Measurements from ENCODE around the gene TREML2. TPM values are rescaled to one million over a fixed set of nuclear protein-coding genes. Genes with fewer than 3 reads are reported as not detected.

Gene TREML2
- total RNA-seq, 1 donor from 2014 or later: not detected

GRCh38 chr6:41184761-41185160 is 16.2 kb downstream of the TREML2 start:
- no peak for DNase-seq
- Mint-ChIP-seq H3K9me3 (ENCODE audit: unreplicated experiment) (peaks cover 3% of the 10 kb centered on the region), H3K4me1 (ENCODE audit: low read depth, unreplicated experiment) (no peaks in the 10 kb centered on the region), H3K4me3 (ENCODE audit: unreplicated experiment) (no peak overlapping the region), H3K27ac (ENCODE audit: unreplicated experiment) (no peak overlapping the region), H3K36me3 (ENCODE audit: unreplicated experiment) (peaks cover 5% of the 10 kb centered on the region), H3K27me3 (ENCODE audit: unreplicated experiment) (peaks cover 7% of the 10 kb centered on the region)
- TF ChIP-seq CTCF (IDR thresholded peaks at IDR 0.05; ENCODE audit: partially characterized antibody, unreplicated experiment): no peak

DNA sequence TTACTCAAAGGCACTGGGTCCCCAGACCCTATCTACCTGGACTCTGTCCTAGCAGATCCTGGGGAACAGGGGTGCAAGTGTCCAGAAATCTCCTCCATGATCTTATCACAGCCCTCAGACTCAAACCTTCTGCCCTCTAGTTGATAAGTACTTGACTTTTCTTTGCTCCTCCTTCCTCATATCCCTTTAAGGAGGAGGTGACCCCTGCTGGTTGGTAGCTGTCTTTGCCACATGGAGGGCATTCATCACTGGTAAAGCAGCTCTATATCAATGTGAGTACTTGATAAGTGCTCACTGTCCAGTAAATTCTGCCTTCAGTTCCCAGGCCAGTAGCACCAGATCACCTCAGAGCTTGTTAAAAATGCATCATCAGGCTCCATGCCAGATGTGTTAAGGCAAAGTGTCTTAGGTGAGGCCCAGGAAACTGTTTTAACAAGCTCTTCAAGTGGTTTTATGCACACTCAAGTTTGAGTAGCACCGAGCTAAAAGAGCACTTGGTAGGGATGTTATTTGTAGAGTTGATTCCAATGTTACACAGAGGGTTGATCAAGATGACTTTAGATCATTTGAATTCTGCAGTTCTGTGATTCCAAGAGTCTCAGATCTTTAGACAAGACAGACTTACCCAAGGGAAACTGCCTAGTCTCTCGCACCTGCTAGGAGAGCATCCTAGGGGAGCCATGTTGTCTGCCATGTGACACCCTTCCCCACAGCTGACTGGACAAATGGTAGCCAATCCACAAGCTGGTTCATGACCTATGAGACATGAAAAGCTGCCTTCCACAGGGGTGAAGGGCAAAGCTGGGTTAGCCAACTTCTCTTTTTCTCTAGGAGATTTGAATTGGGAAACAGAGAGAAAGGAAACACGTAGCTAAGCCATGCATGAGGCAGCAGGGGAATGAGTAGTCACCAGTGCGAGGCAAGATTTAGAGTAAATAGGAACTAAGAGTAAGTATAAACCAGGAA is 18.6 kb downstream of the TREML2 start:
- Mint-ChIP-seq H3K27me3 (ENCODE audit: unreplicated experiment) (peaks cover 5% of the 10 kb centered on the region), H3K36me3 (ENCODE audit: unreplicated experiment) (no peaks in the 10 kb centered on the region), H3K9me3 (ENCODE audit: unreplicated experiment) (peaks cover 3% of the 10 kb centered on the region), H3K27ac (ENCODE audit: unreplicated experiment) (no peak overlapping the region), H3K4me1 (ENCODE audit: low read depth, unreplicated experiment) (no peaks in the 10 kb centered on the region), H3K4me3 (ENCODE audit: unreplicated experiment) (no peak overlapping the region)
- peak; percentile 41 for DNase-seq
- peak; percentile 57 for TF ChIP-seq CTCF (IDR thresholded peaks at IDR 0.05; ENCODE audit: partially characterized antibody, unreplicated experiment)

GRCh38 chr6:41181566-41181965 is 19.4 kb downstream of the TREML2 start:
- DNase-seq: no peak
- Mint-ChIP-seq H3K9me3 (ENCODE audit: unreplicated experiment) (peaks cover 1% of the 10 kb centered on the region), H3K4me3 (ENCODE audit: unreplicated experiment) (no peak overlapping the region)

DNA sequence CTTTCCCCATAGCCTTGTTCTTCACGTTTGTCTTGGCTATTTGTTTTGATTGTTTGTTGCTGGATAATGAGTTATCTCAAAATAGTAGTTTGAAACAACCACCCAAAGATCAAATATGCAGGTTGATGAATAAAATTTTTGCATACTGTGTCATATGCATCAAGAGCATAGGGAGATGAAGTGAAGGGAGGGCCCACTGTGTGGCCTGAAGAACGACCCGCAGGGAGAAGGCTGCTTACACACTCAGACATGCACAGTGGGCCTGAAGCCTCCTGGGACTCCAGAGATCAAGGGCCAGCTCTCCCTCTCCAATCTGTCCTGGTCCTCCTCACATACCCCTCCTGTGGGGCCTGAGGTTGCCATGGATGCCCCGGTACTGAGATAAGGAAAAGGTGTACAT is 21.8 kb downstream of the TREML2 start:
- Mint-ChIP-seq H3K4me1 (ENCODE audit: low read depth, unreplicated experiment) (no peaks in the 10 kb centered on the region), H3K4me3 (ENCODE audit: unreplicated experiment) (no peak overlapping the region), H3K27me3 (ENCODE audit: unreplicated experiment) (peaks cover 5% of the 10 kb centered on the region), H3K27ac (ENCODE audit: unreplicated experiment) (no peak overlapping the region), H3K9me3 (ENCODE audit: unreplicated experiment) (peaks cover 1% of the 10 kb centered on the region), H3K36me3 (ENCODE audit: unreplicated experiment) (no peaks in the 10 kb centered on the region)
- TF ChIP-seq CTCF (IDR thresholded peaks at IDR 0.05; ENCODE audit: partially characterized antibody, unreplicated experiment): no peak
- DNase-seq: no peak

More at GRCh38 chr6:41181566-41181965, 19.4 kb downstream of the TREML2 start:
- no peak overlapping the region for H3K27ac Mint-ChIP-seq (ENCODE audit: unreplicated experiment)
- H3K4me1 Mint-ChIP-seq (ENCODE audit: low read depth, unreplicated experiment): no peaks in the 10 kb centered on the region
- no peaks in the 10 kb centered on the region for H3K36me3 Mint-ChIP-seq (ENCODE audit: unreplicated experiment)
- no peak for TF ChIP-seq CTCF (IDR thresholded peaks at IDR 0.05; ENCODE audit: partially characterized antibody, unreplicated experiment)
- peaks cover 5% of the 10 kb centered on the region for H3K27me3 Mint-ChIP-seq (ENCODE audit: unreplicated experiment)

DNA sequence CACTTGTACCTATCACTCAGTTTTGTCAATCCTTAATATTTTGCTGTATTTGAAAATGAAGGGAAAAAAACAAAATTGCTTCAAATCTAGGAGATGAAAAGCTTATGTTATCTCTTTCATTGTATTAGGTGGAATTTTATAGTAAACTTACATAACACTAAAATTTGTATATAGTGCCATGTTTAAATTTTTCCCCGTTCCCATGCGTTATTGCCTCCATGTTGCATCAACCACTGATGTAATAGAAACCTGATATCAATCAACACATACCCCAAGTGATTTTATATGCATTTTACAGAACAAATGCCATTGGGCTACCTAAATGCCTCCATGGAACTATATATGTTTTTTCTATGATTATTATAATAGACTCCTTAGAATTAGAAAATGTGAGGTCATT is 23.3 kb downstream of the TREML2 start:
- no peak overlapping the region for H3K27ac Mint-ChIP-seq (ENCODE audit: unreplicated experiment)
- H3K36me3 Mint-ChIP-seq (ENCODE audit: unreplicated experiment): no peaks in the 10 kb centered on the region
- H3K9me3 Mint-ChIP-seq (ENCODE audit: unreplicated experiment): peaks cover under 1% of the 10 kb centered on the region
- H3K27me3 Mint-ChIP-seq (ENCODE audit: unreplicated experiment): peaks cover 5% of the 10 kb centered on the region
- TF ChIP-seq CTCF (IDR thresholded peaks at IDR 0.05; ENCODE audit: partially characterized antibody, unreplicated experiment): no peak
- DNase-seq: no peak
- H3K4me1 Mint-ChIP-seq (ENCODE audit: low read depth, unreplicated experiment): no peaks in the 10 kb centered on the region
- no peak overlapping the region for H3K4me3 Mint-ChIP-seq (ENCODE audit: unreplicated experiment)
